GM19452 (cell line): ENCODE data around the gene GPRC5C.
A peak's percentile ranks its signal among the peaks of the same experiment; 100 is the strongest.

Experiments
- ATAC-seq: cut with Tn5 transposase; IDR thresholded peaks from one replicate; pipeline ENCODE4 v1.9.1; 2021; ENCODE audit not compliant: unreplicated experiment

GPRC5C gene

GRCh38 chr17:74451557-74451956 is 19.7 kb downstream of the GPRC5C start:
- no peak for ATAC-seq

- ATAC-seq = no peak
Measured at GRCh38 chr17:74452033-74452840, 20.3 kb downstream of the GPRC5C start.

DNA sequence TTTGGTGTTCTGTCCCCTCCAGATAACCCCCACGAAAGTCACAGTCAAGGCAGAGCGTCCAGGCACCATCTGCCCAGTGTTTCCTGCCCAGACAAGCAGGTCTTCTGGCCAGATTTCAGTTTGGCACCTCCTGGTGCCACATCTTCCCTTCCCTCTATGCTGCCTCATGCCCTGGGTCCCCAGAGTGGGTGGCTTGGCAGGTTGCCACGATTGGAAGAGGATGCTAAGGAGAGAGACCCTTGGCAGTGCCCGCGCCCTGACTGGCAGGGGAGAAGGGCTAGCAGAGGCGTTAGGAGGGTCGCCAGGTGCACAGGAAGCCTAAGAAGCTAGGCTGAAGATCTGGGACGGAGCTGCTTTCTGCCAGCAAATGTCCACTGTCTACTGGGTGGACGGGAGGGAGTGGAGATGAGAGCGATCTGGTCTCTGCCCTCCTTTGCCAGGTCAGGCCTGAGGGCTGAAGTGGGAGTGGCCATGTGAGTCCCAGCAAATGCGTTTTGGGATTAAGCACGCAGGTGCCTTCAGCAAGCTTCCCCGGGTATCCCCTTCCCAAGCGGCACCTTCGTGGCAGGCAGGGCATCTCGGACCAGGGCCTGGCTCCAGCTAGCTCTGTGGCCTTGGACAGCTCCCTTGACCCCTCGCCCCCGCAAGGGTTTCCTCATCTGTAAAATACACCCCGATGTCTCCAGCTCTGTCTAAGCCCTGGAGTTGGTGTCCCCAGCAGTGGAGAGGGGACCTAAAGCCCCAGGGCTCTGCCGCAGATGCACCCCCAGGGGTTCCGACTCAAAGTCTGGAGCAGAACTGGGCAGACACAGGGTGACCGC is 21.2 kb downstream of the GPRC5C start:
- ATAC-seq = no peak

- ATAC-seq = peak; percentile 34
Measured at GRCh38 chr17:74453665-74454196, 21.8 kb downstream of the GPRC5C start.

GRCh38 chr17:74454197-74455024 is 22.5 kb downstream of the GPRC5C start:
- peak; percentile 94 for ATAC-seq

DNA sequence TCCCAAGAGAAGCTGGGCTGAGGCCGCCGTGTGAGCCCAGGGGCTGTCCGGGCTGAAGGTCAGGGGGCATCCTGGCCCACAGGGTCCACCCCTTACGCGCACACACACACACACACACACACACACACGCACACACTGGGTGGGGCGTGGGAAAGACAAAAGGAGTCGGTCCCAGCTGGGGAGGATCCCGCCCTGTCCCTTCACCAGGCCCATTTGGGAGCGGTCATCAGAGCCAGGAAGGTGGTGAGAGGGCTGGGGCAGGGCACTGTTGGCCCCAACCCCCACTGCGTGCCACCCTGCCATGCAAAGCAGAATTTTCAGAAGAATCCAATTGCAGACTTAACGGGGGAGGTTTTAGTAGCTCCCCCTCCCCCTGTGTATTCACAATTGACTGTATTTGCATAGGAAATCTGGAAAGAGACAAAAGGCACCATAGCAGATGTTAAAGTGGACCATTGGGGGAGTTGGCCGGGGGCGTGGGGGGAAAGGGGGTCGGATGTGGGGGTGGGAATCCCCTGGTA is 23.2 kb downstream of the GPRC5C start:
- ATAC-seq = no peak

- no peak for ATAC-seq
Measured at GRCh38 chr17:74455821-74456220, 23.9 kb downstream of the GPRC5C start.

- no peak for ATAC-seq
Measured at GRCh38 chr17:74457146-74457819, 25.4 kb downstream of the GPRC5C start.

DNA sequence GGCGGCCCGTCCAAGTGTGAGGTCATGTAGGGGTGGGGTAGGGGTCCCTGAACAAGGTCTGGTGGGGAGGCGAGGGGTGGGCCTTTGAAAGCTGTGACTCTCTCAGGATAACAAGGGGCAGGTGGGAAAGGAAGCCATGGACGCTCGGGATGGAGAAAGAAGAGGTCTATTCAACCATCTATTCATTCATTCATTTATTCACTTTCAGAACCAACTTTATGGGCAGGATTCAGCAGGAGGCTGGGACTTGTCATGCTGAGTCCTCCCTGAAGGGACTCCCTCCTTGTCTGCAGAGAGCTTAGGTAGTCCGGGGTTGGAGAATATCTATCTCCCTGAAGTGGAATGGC is 25.9 kb downstream of the GPRC5C start:
- no peak for ATAC-seq

- no peak for ATAC-seq
Measured at GRCh38 chr17:74458835-74459234, 26.9 kb downstream of the GPRC5C start.

- ATAC-seq = no peak
Measured at GRCh38 chr17:74459622-74460021, 27.7 kb downstream of the GPRC5C start.

- ATAC-seq = no peak
Measured at GRCh38 chr17:74460241-74460640, 28.4 kb downstream of the GPRC5C start.

DNA sequence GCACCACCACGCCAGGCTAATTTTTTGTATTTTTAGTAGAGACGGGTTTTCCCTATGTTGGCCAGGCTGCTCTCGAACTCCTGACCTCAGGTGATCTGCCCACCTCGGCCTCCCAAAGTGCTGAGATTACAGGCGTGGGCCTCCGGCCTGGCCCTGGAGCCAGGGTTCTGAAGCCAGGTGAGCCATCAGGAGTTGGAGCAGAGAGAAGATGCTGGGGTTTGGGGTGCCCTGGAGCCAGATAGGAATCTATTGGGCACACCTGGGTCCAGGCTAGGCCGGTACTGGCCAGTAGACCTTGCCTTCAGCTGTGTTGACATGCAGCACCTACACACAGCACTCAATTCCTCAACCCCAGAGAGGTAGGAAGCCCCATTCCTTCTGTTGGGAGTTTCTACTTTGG is 29.1 kb downstream of the GPRC5C start:
- no peak for ATAC-seq

DNA sequence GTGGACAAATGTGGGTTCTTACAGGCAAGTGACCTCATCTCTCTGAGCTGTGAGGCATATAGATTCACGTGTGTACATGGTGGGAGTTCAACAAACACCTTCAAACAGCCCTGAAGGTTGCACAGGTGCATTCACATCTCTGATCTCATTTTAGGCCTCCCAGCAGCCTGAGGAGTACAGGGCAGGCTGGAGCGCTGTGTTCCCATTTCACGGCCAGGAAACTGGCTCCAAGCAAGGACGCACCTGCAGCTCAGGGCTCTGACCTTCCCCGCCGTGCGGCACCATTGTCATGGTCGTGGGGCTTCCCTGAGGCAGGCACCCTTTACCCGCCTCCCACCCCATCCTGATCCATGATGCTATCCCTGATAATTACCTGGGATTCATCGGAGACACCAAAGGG is 29.7 kb downstream of the GPRC5C start:
- no peak for ATAC-seq

GRCh38 chr17:74464730-74465377 is 33.0 kb downstream of the GPRC5C start:
- ATAC-seq = no peak

GRCh38 chr17:74465378-74466110 is 33.7 kb downstream of the GPRC5C start:
- ATAC-seq = no peak

DNA sequence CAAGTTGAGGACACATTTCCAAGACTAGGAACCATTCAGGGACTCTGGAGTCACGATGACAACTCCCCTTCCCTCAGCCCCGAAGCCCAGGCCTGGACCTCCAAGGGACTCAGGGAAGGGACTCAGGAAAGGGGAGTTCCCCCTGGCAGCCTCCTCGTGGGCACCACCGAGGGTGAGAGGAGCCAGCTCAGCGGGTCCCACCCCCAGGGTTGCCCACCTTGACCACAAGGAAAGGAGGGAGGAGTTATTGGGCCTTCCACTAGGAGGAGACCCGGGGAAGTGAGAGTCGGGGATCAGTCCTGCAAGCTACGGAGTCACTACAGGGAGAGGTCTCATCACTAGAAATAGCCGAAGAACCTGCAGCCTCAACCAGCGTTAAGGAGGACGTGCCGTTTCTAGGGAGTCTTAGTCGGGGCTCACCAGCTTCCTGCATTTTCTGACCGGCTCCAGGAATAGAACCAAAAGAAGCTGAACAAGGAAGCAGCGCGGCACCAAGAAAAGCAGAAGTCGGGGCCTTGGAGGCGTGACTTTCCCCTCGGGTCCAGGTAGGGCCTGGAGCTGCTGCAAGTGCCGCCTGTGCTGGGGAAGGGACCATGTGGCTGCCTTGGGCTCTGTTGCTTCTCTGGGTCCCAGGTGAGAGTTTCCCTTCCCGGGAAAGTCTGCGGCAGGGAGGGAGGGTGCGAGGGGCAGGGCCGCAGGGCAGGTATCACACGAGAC is 34.4 kb downstream of the GPRC5C start, which contains the start of gene CD300A:
Gene CD300A (plus strand): TSS at position 524 of the 717 bp plus-strand sequence. CDS start 70 bp downstream, at position 594.
- no peak for ATAC-seq

DNA sequence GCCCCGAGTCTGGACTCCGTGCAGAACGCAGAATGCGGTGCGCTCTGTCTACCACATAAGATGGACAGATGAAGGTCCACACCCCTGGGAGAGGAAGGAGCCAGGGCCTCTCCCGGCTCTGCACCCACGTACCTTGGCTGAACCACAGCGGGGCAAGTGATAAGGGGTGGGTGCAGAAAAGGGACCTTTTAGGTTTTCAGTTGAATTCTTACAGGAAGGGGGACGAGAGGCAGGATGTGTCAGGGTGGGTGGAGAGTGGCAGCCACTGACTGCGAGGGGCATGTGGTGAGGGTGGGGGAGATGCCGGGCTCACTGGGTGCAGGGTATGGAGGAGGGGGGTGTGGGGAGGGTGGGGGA is 34.9 kb downstream of the GPRC5C start:
- no peak for ATAC-seq
